BE2C (cell line): Measurements from ENCODE around the gene NEO1.

Experiments used
- DNase-seq: peaks from one replicate; pipeline ENCODE4 v3.0.0-alpha.2; 2020
- H3K27me3 ChIP-seq: fragments of 250-450 bp; sonication (Bioruptor Pico); 2 replicates; pipeline ENCODE4 v1.5.1; 2020; ENCODE audit warnings: mild to moderate bottlenecking
- H3K36me3 ChIP-seq: fragments of 250-450 bp; sonication (Bioruptor Pico); 2 replicates; pipeline ENCODE4 v1.5.1; 2020; ENCODE audit warnings: mild to moderate bottlenecking
- H3K4me1 ChIP-seq: fragments of 250-450 bp; sonication (Bioruptor Pico); 2 replicates; pipeline ENCODE4 v1.5.1; 2020
- H3K4me3 ChIP-seq: 2 replicates; pipeline ENCODE4 v1.5.1; 2011; ENCODE audit warnings: low read depth, low read length
- H3K9me3 ChIP-seq: fragments of 250-450 bp; sonication (Bioruptor Pico); 2 replicates; pipeline ENCODE4 v1.5.1; 2020
- TF ChIP-seq, protein P1 (sequence below): IDR thresholded peaks from 2 replicates; pipeline ENCODE4 v1.5.1; 2012; ENCODE audit warnings: mild to moderate bottlenecking, low read depth, low read length

NEO1 gene

DNA sequence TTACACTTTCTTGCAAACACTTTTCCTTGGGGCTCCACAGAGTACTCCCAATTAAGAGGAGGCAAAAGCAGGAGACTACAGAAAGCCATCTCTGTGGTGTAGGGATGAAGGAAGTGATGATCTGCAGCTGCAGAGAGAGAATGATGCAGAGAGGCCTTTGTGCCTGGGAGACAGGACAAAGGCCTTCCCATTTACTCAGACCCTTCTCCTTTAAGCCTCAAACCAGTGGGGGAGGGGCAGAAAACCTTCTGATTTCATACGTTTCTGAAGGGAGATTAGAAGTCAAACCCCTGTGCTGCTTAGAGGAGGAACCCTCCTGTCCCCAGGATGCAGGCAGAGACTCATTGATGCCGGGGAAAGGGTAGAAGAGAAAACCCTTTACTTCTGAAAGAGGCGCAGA lies 130.8 kb downstream of the NEO1 start:
- Histone ChIP-seq H3K27me3 (no peaks in the 10 kb centered on the region), H3K36me3 (no peaks in the 10 kb centered on the region)
- TF ChIP-seq, protein P1, sequence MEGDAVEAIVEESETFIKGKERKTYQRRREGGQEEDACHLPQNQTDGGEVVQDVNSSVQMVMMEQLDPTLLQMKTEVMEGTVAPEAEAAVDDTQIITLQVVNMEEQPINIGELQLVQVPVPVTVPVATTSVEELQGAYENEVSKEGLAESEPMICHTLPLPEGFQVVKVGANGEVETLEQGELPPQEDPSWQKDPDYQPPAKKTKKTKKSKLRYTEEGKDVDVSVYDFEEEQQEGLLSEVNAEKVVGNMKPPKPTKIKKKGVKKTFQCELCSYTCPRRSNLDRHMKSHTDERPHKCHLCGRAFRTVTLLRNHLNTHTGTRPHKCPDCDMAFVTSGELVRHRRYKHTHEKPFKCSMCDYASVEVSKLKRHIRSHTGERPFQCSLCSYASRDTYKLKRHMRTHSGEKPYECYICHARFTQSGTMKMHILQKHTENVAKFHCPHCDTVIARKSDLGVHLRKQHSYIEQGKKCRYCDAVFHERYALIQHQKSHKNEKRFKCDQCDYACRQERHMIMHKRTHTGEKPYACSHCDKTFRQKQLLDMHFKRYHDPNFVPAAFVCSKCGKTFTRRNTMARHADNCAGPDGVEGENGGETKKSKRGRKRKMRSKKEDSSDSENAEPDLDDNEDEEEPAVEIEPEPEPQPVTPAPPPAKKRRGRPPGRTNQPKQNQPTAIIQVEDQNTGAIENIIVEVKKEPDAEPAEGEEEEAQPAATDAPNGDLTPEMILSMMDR = no peak

DNA sequence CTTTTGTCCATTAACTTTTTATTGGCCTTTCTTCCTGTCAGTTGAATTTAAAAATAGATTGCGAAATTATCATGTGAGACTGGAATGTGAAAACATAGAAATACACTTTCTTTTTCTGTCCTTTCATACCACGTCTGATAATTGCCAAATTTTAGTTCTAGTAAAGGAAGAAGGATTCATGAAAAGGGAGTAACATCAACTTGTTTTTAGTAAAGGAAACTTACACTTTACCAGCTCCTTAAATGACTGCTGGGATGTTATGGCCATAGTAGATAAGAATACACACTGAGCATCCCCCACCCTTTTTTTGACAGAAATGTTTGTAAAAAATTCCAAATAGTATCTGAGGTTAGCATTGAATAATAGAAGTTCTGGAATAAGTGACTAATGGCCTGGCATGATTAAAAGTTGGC lies 137.9 kb downstream of the NEO1 start:
- H3K4me1 ChIP-seq = no peaks in the 10 kb centered on the region

More for the DNA sequence above, 130.8 kb downstream of the NEO1 start:
- Histone ChIP-seq H3K4me3 (no peak overlapping the region), H3K4me1 (no peaks in the 10 kb centered on the region), H3K9me3 (no peaks in the 10 kb centered on the region)
- no peak for DNase-seq

DNA sequence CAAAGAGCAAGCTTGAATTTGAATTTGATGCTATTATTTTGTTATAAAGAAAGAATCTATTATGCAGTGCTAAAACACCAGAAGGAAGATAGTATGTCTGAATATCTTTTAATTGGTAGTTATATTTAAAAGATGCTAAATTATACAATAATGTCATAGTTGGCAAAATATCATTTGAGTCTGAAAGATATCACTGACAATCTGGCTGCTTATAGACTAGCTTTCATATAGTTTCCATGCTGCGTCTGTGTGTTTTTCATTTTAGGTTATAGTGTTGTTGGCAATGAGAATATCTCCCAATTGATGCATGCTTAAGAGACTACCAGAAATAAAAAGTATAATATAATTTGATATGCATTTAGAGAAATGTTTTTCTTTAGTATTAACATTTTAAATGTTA lies 142.9 kb downstream of the NEO1 start:
- Histone ChIP-seq H3K9me3 (no peaks in the 10 kb centered on the region), H3K27me3 (0 out of 2 replicates have a peak, but pooled peaks cover 3% of the 10 kb centered on the region), H3K36me3 (no peaks in the 10 kb centered on the region), H3K4me1 (no peaks in the 10 kb centered on the region), H3K4me3 (no peak overlapping the region)
- DNase-seq = no peak
- TF ChIP-seq, protein P1 = no peak

More for the DNA sequence above, 137.9 kb downstream of the NEO1 start:
- Histone ChIP-seq H3K27me3 (0 out of 2 replicates have a peak, but pooled peaks cover 3% of the 10 kb centered on the region), H3K4me3 (no peak overlapping the region), H3K9me3 (no peaks in the 10 kb centered on the region), H3K36me3 (no peaks in the 10 kb centered on the region)
- DNase-seq = no peak
- TF ChIP-seq, protein P1 = no peak

DNA sequence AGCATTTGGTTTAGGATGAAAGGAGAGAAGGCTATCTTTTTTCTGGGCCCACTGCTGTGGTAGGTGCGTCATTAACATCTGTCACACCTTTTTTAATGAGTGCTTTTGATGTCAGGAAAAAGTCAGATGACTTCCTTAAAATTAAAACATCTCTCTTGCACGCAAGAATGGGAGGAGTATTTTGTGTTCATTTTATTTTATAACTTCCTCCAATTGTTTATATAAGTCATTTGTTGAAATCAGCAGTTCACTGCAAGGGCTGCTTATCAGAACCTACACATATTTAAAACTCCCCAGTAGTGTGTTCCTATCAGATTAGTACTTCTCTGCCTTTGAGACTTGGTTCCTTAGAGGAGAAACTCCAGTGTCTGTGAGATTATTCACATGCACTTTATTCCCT lies 143.8 kb downstream of the NEO1 start:
- no peaks in the 10 kb centered on the region for H3K36me3 ChIP-seq
- DNase-seq = no peak
- H3K4me1 ChIP-seq = no peaks in the 10 kb centered on the region
- H3K9me3 ChIP-seq = no peaks in the 10 kb centered on the region
- H3K4me3 ChIP-seq = no peak overlapping the region
- H3K27me3 ChIP-seq = 0 out of 2 replicates have a peak, but pooled peaks cover 3% of the 10 kb centered on the region
- TF ChIP-seq, protein P1 = no peak

DNA sequence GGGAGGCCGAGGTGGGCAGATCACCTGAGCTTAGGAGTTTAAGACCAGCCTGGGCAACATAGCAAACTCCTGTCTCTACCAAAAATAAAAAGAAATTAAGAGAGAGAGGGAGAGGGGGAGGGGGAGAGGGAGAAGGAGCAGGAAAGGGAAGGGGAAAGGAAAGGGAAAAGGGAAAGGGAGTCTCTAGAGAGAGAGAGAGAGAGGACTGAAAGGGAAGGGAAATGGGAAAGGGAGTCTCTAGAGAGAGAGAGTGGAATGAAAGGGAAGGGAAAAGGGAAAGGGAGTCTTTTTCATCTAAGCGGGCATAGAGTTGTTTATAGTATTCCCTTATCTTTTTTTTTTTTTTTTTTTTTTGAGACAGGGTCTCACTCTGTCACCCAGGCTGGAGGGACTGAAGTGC lies 148.1 kb downstream of the NEO1 start:
- H3K9me3 ChIP-seq = no peaks in the 10 kb centered on the region
- no peak for DNase-seq
- no peaks in the 10 kb centered on the region for H3K4me1 ChIP-seq
- H3K4me3 ChIP-seq = no peak overlapping the region
- no peaks in the 10 kb centered on the region for H3K36me3 ChIP-seq
- H3K27me3 ChIP-seq = no peaks in the 10 kb centered on the region
- TF ChIP-seq, protein P1 = no peak

DNA sequence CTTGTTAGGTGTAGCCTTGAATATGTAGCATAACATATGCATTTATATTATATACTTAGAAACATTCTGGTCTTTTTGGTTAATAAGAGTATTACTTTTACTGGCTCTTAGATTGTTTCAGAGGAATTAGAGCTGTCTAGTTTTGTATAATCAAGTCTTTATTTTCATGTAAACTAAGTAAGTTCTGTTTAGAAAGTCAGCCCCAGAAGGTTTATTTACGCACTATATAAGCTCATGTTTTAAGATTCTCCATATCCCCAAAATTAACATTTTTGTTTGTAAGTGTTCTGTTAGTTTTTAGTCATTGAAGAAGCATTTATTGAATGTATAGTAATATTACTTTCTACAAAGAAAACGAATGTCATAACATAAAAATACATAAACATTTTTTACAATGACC lies 158.4 kb downstream of the NEO1 start:
- Histone ChIP-seq H3K36me3 (no peaks in the 10 kb centered on the region), H3K9me3 (no peaks in the 10 kb centered on the region), H3K27me3 (no peaks in the 10 kb centered on the region), H3K4me1 (no peaks in the 10 kb centered on the region), H3K4me3 (no peak overlapping the region)
- TF ChIP-seq, protein P1 = no peak
- no peak for DNase-seq
